GM12878 (cell line): Measurements from ENCODE around the gene NFAM1. TPM values are rescaled to one million over a fixed set of nuclear protein-coding genes. Genes with fewer than 3 reads are reported as not detected.

Experiments used
- ATAC-seq: fragments of 200-7000 bp; cut with Tn5 transposase; 3 replicates; pipeline ENCODE4 v1.9.1; 2020; ENCODE audit warnings: mild to moderate bottlenecking, moderate library complexity
- BruUV-seq: library from RNA; stranded (reverse); fragments of 400-500 nt; replicated peaks from 2 replicates; lab custom pipeline; 2021; lab: Mats Ljungman, UMichigan
- CTCF ChIA-PET: fragments of 300-600 bp; sonication (Branson Sonifier 250); formaldehyde crosslinking; extraction: SDS; loops from one replicate; lab custom pipeline; 2021; ENCODE audit warnings: inconsistent platforms; lab: Yijun Ruan, JAX
- POLR2A ChIA-PET: fragments of 350-600 bp; formaldehyde crosslinking; extraction: SDS; loops from one replicate; lab custom pipeline; 2021; ENCODE audit warnings: inconsistent platforms; lab: Charles Lee
- RAD21 ChIA-PET: fragments of 300-600 bp; sonication (Branson Sonifier 250); formaldehyde crosslinking; loops from one replicate; lab custom pipeline; 2023; ENCODE audit warnings: antibody characterized with exemption; ENCODE audit not compliant: unreplicated experiment; lab: Charles Lee
- SMC1A ChIA-PET: fragments of 300-600 bp; sonication (Branson Sonifier 250); formaldehyde crosslinking; loops from one replicate; lab custom pipeline; 2023; ENCODE audit not compliant: unreplicated experiment, uncharacterized antibody; lab: Charles Lee
- DNase-seq: peaks from one replicate; pipeline ENCODE4 v3.0.0-alpha.2; 2011; ENCODE audit warnings: low read depth, low spot score
- FAIRE-seq: peaks from 3 replicates; lab custom pipeline; 2011; peaks lifted over from hg19 to GRCh38; lab: Jason Lieb, UNC
- H2AFZ ChIP-seq: 2 replicates; pipeline ENCODE4 v1.6.0; 2011; ENCODE audit warnings: low read depth, low read length, control low read depth; ENCODE audit not compliant: control insufficient read depth
- H3K27ac ChIP-seq: 2 replicates; pipeline ENCODE4 v1.5.1; 2011; ENCODE audit warnings: control low read depth; ENCODE audit not compliant: control insufficient read depth, insufficient read depth
- H3K27me3 ChIP-seq, 2 experiments: replicated peaks in 1 of 2; 2 replicates each; pipeline versions ENCODE4 v1.6.0 to v1.6.1; 2011; ENCODE audit warnings: low read length in 1 of 2; ENCODE audit not compliant: control insufficient read depth in 2 of 2, insufficient read depth in 2 of 2
- H3K36me3 ChIP-seq, 2 experiments: 2 replicates each; pipeline ENCODE4 v1.5.1; 2011; ENCODE audit warnings: low read length in 1 of 2; ENCODE audit not compliant: control insufficient read depth in 2 of 2, insufficient read depth in 2 of 2
- H3K4me1 ChIP-seq: 2 replicates; pipeline ENCODE4 v1.6.1; 2011; ENCODE audit warnings: mild to moderate bottlenecking, low read length, moderate library complexity, mixed read lengths; ENCODE audit not compliant: control insufficient read depth, insufficient read depth
- H3K4me2 ChIP-seq: 2 replicates; pipeline ENCODE4 v1.6.0; 2011; ENCODE audit warnings: control low read depth; ENCODE audit not compliant: control insufficient read depth, insufficient read depth
- H3K4me3 ChIP-seq: fragments of 200-600 bp; sonication (generic); 2 replicates; pipeline ENCODE4 v1.5.1; 2016
- H3K79me2 ChIP-seq: 2 replicates; pipeline ENCODE4 v1.6.0; 2011; ENCODE audit warnings: low read length; ENCODE audit not compliant: control insufficient read depth, insufficient read depth
- H3K9ac ChIP-seq: 2 replicates; pipeline ENCODE4 v1.8.0; 2011; ENCODE audit warnings: low read length, control low read depth, mixed read lengths; ENCODE audit not compliant: control insufficient read depth, insufficient read depth
- H3K9me3 ChIP-seq: replicated peaks from 3 replicates; pipeline ENCODE4 v1.5.1; 2011; ENCODE audit warnings: mild to moderate bottlenecking, low read length; ENCODE audit not compliant: control insufficient read depth, insufficient read depth
- H4K20me1 ChIP-seq: 2 replicates; pipeline ENCODE4 v1.6.0; 2011; ENCODE audit not compliant: control insufficient read depth, insufficient read depth
- BACH1 ChIP-seq: fragments of 450-650 bp; IDR thresholded peaks from 2 replicates; pipeline ENCODE4 v1.6.1; 2017; ENCODE audit warnings: mild to moderate bottlenecking, borderline replicate concordance
- BCL3 ChIP-seq: IDR thresholded peaks from 2 replicates; pipeline ENCODE4 v1.6.1; 2011; ENCODE audit warnings: borderline replicate concordance, low read depth, mild to moderate bottlenecking, moderate library complexity, low read length; ENCODE audit not compliant: insufficient read depth, poor library complexity, severe bottlenecking
- CBX5 ChIP-seq: sonication (generic); IDR thresholded peaks from 2 replicates; pipeline ENCODE4 v1.6.1; 2016; ENCODE audit warnings: low read depth, moderate library complexity, mild to moderate bottlenecking, inconsistent platforms
- NR2C1 ChIP-seq: fragments of 450-650 bp; IDR thresholded peaks from 2 replicates; pipeline ENCODE4 v1.6.1; 2017; ENCODE audit warnings: antibody characterized with exemption, mild to moderate bottlenecking, moderate library complexity
- ZNF592 ChIP-seq: fragments of 450-650 bp; IDR thresholded peaks from 2 replicates; pipeline ENCODE4 v1.6.1; 2017; ENCODE audit warnings: mild to moderate bottlenecking, moderate library complexity
- ZZZ3 ChIP-seq: IDR thresholded peaks from 2 replicates; pipeline ENCODE4 v1.6.1; 2011; ENCODE audit warnings: low read depth; ENCODE audit not compliant: control insufficient read depth, insufficient read length
- WGBS: methylation state at CpG from one replicate; pipeline ENCODE4 v1.1.6; 2016; ENCODE audit warnings: low lambda C conversion rate; ENCODE audit not compliant: insufficient replicate concordance, insufficient coverage; ENCODE audit errors: missing lambda C conversion rate; 5-methylcytosine and 5-hydroxymethylcytosine counted together
- in situ Hi-C: fragments of 300-500 bp; cut with MboI; formaldehyde crosslinking; loops from 9 replicates; pipeline ENCODE4 v1.14.3; 2018; ENCODE audit warnings: mixed read lengths
- intact Hi-C: fragments of 100-400 bp; cut with micrococcal nuclease; formaldehyde crosslinking; loops from one replicate; pipeline ENCODE4 v1.14.2; 2022; ENCODE audit not compliant: unreplicated experiment
- polyA plus RNA-seq, 11 experiments: library from polyadenylated mRNA; depleted of rRNA in 4 of 11; unstranded in 6 of 11; stranded (reverse) in 5 of 11; fragments of >200 nt; fragmentation: Nextera tagmentation in 4 of 11; fragmentation: Illumina TruSeq in 1 of 11; extraction: Ambion mirVana in 4 of 11; extraction: Trizol in 1 of 11; gene quantifications; 1 replicate in 1 of 11; 2 replicates in 10 of 11; pipeline versions ENCODE4 v1.2.1 to v1.2.3, GENCODE V29; 2011 to 2016; ENCODE audit warnings: inconsistent platforms in 2 of 11, missing spikeins in 2 of 11, low read depth in 1 of 11
- total RNA-seq, 4 experiments: library from RNA; depleted of rRNA in 3 of 4; stranded (reverse); fragments of >200 nt in 3 of 4; fragmentation: Illumina TruSeq in 1 of 4; extraction: Trizol in 1 of 4; gene quantifications; 2 replicates each; pipeline versions ENCODE4 v1.2.1 to v1.2.3, GENCODE V29; 2013 to 2021
- TF ChIP-seq, protein P1 (sequence below): fragments of 450-650 bp; formaldehyde crosslinking; IDR thresholded peaks from 2 replicates; pipeline ENCODE4 v1.4.0; 2022; ENCODE audit warnings: mild to moderate bottlenecking, moderate library complexity

The NFAM1 gene
- total and polyA plus RNA-seq, 10 of the 15 experiments (the other 5 are each of a cell fraction or from before 2014, with no cell fraction given): 0.13 to 1.3 (median 0.24) TPM; not detected in 3

DNA sequence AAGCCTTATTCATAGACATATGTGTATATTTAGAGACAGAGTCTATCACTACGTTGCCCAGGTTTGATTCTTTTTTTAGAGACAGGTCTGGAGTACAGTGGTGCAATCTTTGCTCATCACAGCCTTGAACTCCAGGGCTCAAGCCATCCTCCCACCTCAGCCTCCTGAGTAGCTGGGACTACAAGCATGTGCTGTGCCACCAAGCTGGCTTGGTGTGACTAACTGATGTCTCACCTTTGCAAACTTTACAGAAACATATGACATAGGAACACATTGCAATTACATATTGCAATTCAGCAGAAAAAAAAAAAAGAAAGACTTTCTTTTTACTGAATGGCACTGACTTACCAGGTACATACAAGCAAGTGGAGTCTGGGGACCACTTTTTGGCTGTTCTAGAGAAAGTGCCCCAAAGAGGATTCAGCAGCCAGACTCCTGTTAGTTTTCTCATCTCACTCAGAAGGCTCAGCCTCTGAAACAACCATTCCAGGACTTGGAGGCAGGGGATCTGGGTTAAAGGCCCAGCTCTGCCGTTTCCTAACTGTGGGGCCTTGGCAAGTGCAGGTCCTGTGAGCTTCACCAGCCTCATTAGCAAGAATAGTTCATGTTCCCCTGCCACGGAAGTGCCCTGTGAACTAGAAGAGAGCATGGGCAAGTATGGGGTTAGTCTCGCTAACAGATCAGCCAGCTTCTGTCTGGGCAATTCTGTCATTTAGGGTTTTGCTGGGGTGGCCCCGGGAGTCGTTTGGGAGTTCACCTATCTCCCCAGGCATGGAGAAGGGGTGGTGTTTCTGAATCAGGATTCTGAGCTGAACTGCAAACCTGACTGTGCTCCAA, 11.3 kb upstream of the NFAM1 start:
- POLR2A ChIA-PET: interaction anchor here (0.5 to 3.1 kb wide), 13 partner anchors 7 to 355 kb away, joined by 3 to 28 read pairs (median 3); partner anchors contain the start of genes NDUFA6 and NFAM1
- ATAC-seq: peak; percentile 24
- Histone ChIP-seq H3K27me3 (no peaks in the 10 kb centered on the region), H3K79me2 (peaks cover 31% of the 10 kb centered on the region), H4K20me1 (no peaks in the 10 kb centered on the region), H3K4me3 (peak overlapping the region; percentile 46), H3K9me3 (no peaks in the 10 kb centered on the region), H3K4me2 (peak overlapping the region; percentile 95), H2AFZ (peak overlapping the region; percentile 79), H3K27ac (peak overlapping the region; percentile 80), H3K4me1 (peaks cover 37% of the 10 kb centered on the region), H3K9ac (peak overlapping the region; percentile 68), H3K36me3 (peaks cover 0 to 3% of the 10 kb centered on the region in 2 experiments; a peak in 2 of 4 replicates)
- peak; percentile 80 for FAIRE-seq
- in situ Hi-C loops: no loop called here
- intact Hi-C loops: no loop called here
- SMC1A ChIA-PET: interaction anchor here (0.6 to 3.8 kb wide), 20 partner anchors 8 to 413 kb away, joined by 3 to 52 read pairs (median 5); no protein-coding TSS in a partner anchor
- RAD21 ChIA-PET: interaction anchor here (0.7 to 12.1 kb wide), 22 partner anchors 9 to 776 kb away, joined by 3 to 97 read pairs (median 4); partner anchors contain the start of genes NAGA, NDUFA6, NFAM1 and SMDT1
- CTCF ChIA-PET: interaction anchor here (0.7 to 8.1 kb wide), 29 partner anchors 8 to 494 kb away, joined by 3 to 102 read pairs (median 9); partner anchors contain the start of genes NDUFA6 and POLDIP3
- BruUV-seq: no TSS peak
- no peak for DNase-seq
- WGBS: under 1% methylated on average over 6 of the region's 6 CpGs
- TF ChIP-seq, protein P1, sequence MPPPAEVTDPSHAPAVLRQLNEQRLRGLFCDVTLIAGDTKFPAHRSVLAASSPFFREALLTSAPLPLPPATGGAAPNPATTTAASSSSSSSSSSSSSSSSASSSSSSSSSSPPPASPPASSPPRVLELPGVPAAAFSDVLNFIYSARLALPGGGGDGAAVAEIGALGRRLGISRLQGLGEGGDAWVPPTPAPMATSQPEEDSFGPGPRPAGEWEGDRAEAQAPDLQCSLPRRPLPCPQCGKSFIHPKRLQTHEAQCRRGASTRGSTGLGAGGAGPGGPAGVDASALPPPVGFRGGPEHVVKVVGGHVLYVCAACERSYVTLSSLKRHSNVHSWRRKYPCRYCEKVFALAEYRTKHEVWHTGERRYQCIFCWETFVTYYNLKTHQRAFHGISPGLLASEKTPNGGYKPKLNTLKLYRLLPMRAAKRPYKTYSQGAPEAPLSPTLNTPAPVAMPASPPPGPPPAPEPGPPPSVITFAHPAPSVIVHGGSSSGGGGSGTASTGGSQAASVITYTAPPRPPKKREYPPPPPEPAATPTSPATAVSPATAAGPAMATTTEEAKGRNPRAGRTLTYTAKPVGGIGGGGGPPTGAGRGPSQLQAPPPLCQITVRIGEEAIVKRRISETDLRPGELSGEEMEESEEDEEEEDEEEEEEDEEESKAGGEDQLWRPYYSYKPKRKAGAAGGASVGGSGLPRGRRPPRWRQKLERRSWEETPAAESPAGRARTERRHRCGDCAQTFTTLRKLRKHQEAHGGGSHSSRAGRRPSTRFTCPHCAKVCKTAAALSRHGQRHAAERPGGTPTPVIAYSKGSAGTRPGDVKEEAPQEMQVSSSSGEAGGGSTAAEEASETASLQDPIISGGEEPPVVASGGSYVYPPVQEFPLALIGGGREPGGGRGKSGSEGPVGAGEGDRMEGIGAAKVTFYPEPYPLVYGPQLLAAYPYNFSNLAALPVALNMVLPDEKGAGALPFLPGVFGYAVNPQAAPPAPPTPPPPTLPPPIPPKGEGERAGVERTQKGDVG (CRISPR knock-in tag): peak; percentile 88
- TF ChIP-seq NR2C1 (0 out of 2 replicates have a peak, but pooled peaks have one; percentile 21), ZNF592 (peak; percentile 99), CBX5 (no peak), BACH1 (0 out of 2 replicates have a peak, but pooled peaks have one; percentile 43), ZZZ3 (no peak), BCL3 (peak; percentile 89)
